GM12878 (cell line): ENCODE measurements around the gene FGF14. TPM values are rescaled to one million over a fixed set of nuclear protein-coding genes. Genes with fewer than 3 reads are reported as not detected.

Source experiments
- ATAC-seq: fragments of 200-7000 bp; cut with Tn5 transposase; 3 replicates; pipeline ENCODE4 v1.9.1; 2020; ENCODE audit warnings: mild to moderate bottlenecking, moderate library complexity
- BruUV-seq: library from RNA; stranded (reverse); fragments of 400-500 nt; replicated peaks from 2 replicates; lab custom pipeline; 2021; lab: Mats Ljungman, UMichigan
- CTCF ChIA-PET: fragments of 300-600 bp; sonication (Branson Sonifier 250); formaldehyde crosslinking; extraction: SDS; loops from one replicate; lab custom pipeline; 2021; ENCODE audit warnings: inconsistent platforms; lab: Yijun Ruan, JAX
- POLR2A ChIA-PET: fragments of 350-600 bp; formaldehyde crosslinking; extraction: SDS; loops from one replicate; lab custom pipeline; 2021; ENCODE audit warnings: inconsistent platforms; lab: Charles Lee
- RAD21 ChIA-PET: fragments of 300-600 bp; sonication (Branson Sonifier 250); formaldehyde crosslinking; loops from one replicate; lab custom pipeline; 2023; ENCODE audit warnings: antibody characterized with exemption; ENCODE audit not compliant: unreplicated experiment; lab: Charles Lee
- SMC1A ChIA-PET: fragments of 300-600 bp; sonication (Branson Sonifier 250); formaldehyde crosslinking; loops from one replicate; lab custom pipeline; 2023; ENCODE audit not compliant: unreplicated experiment, uncharacterized antibody; lab: Charles Lee
- DNase-seq: peaks from one replicate; pipeline ENCODE4 v3.0.0-alpha.2; 2011; ENCODE audit warnings: low read depth, low spot score
- FAIRE-seq: peaks from 3 replicates; lab custom pipeline; 2011; peaks lifted over from hg19 to GRCh38; lab: Jason Lieb, UNC
- H2AFZ ChIP-seq: 2 replicates; pipeline ENCODE4 v1.6.0; 2011; ENCODE audit warnings: low read depth, low read length, control low read depth; ENCODE audit not compliant: control insufficient read depth
- H3K27ac ChIP-seq: 2 replicates; pipeline ENCODE4 v1.5.1; 2011; ENCODE audit warnings: control low read depth; ENCODE audit not compliant: control insufficient read depth, insufficient read depth
- H3K27me3 ChIP-seq, 2 experiments: replicated peaks in 1 of 2; 2 replicates each; pipeline versions ENCODE4 v1.6.0 to v1.6.1; 2011; ENCODE audit warnings: low read length in 1 of 2; ENCODE audit not compliant: control insufficient read depth in 2 of 2, insufficient read depth in 2 of 2
- H3K36me3 ChIP-seq, 2 experiments: 2 replicates each; pipeline ENCODE4 v1.5.1; 2011; ENCODE audit warnings: low read length in 1 of 2; ENCODE audit not compliant: control insufficient read depth in 2 of 2, insufficient read depth in 2 of 2
- H3K4me1 ChIP-seq: 2 replicates; pipeline ENCODE4 v1.6.1; 2011; ENCODE audit warnings: mild to moderate bottlenecking, low read length, moderate library complexity, mixed read lengths; ENCODE audit not compliant: control insufficient read depth, insufficient read depth
- H3K4me2 ChIP-seq: 2 replicates; pipeline ENCODE4 v1.6.0; 2011; ENCODE audit warnings: control low read depth; ENCODE audit not compliant: control insufficient read depth, insufficient read depth
- H3K4me3 ChIP-seq: fragments of 200-600 bp; sonication (generic); 2 replicates; pipeline ENCODE4 v1.5.1; 2016
- H3K79me2 ChIP-seq: 2 replicates; pipeline ENCODE4 v1.6.0; 2011; ENCODE audit warnings: low read length; ENCODE audit not compliant: control insufficient read depth, insufficient read depth
- H3K9ac ChIP-seq: 2 replicates; pipeline ENCODE4 v1.8.0; 2011; ENCODE audit warnings: low read length, control low read depth, mixed read lengths; ENCODE audit not compliant: control insufficient read depth, insufficient read depth
- H3K9me3 ChIP-seq: replicated peaks from 3 replicates; pipeline ENCODE4 v1.5.1; 2011; ENCODE audit warnings: mild to moderate bottlenecking, low read length; ENCODE audit not compliant: control insufficient read depth, insufficient read depth
- H4K20me1 ChIP-seq: 2 replicates; pipeline ENCODE4 v1.6.0; 2011; ENCODE audit not compliant: control insufficient read depth, insufficient read depth
- BACH1 ChIP-seq: fragments of 450-650 bp; IDR thresholded peaks from 2 replicates; pipeline ENCODE4 v1.6.1; 2017; ENCODE audit warnings: mild to moderate bottlenecking, borderline replicate concordance
- CEBPB ChIP-seq, 2 experiments: fragments of 150-350 bp in 1 of 2; IDR thresholded peaks; 2 replicates each; pipeline ENCODE4 v1.6.1; 2012 to 2014; ENCODE audit warnings: low read depth in 2 of 2, low read length in 2 of 2, borderline replicate concordance in 1 of 2, inconsistent platforms in 1 of 2
- CEBPZ ChIP-seq: fragments of 150-350 bp; IDR thresholded peaks from 2 replicates; pipeline ENCODE4 v1.6.1; 2016; ENCODE audit warnings: low read depth, low read length
- CREM ChIP-seq: IDR thresholded peaks from 2 replicates; pipeline ENCODE4 v1.6.1; 2014; ENCODE audit warnings: antibody characterized with exemption, low read depth
- E4F1 ChIP-seq: fragments of 450-650 bp; IDR thresholded peaks from 2 replicates; pipeline ENCODE4 v1.6.1; 2018; ENCODE audit warnings: borderline replicate concordance, mild to moderate bottlenecking; ENCODE audit not compliant: partially characterized antibody
- FOXK2 ChIP-seq: fragments of 450-650 bp; IDR thresholded peaks from 2 replicates; pipeline ENCODE4 v1.6.1; 2017; ENCODE audit warnings: mild to moderate bottlenecking, moderate library complexity
- HDGF ChIP-seq: fragments of 450-650 bp; IDR thresholded peaks from 2 replicates; pipeline ENCODE4 v1.6.1; 2016; ENCODE audit warnings: antibody characterized with exemption
- POLR2A ChIP-seq: IDR thresholded peaks from 2 replicates; pipeline ENCODE4 v1.6.1; 2011; ENCODE audit warnings: low read depth, mild to moderate bottlenecking, low read length
- SP1 ChIP-seq: IDR thresholded peaks from one replicate; pipeline ENCODE4 v1.6.1; 2011; ENCODE audit warnings: low read depth, low read length
- TCF7 ChIP-seq: IDR thresholded peaks from 2 replicates; pipeline ENCODE4 v1.6.1; 2014; ENCODE audit warnings: antibody characterized with exemption, borderline replicate concordance
- ZNF24 ChIP-seq: fragments of 450-650 bp; IDR thresholded peaks from 2 replicates; pipeline ENCODE4 v1.6.1; 2017; ENCODE audit warnings: antibody characterized with exemption, mild to moderate bottlenecking
- WGBS: methylation state at CpG from one replicate; pipeline ENCODE4 v1.1.6; 2016; ENCODE audit warnings: low lambda C conversion rate; ENCODE audit not compliant: insufficient replicate concordance, insufficient coverage; ENCODE audit errors: missing lambda C conversion rate; 5-methylcytosine and 5-hydroxymethylcytosine counted together
- in situ Hi-C: fragments of 300-500 bp; cut with MboI; formaldehyde crosslinking; loops from 9 replicates; pipeline ENCODE4 v1.14.3; 2018; ENCODE audit warnings: mixed read lengths
- intact Hi-C: fragments of 100-400 bp; cut with micrococcal nuclease; formaldehyde crosslinking; loops from one replicate; pipeline ENCODE4 v1.14.2; 2022; ENCODE audit not compliant: unreplicated experiment
- polyA plus RNA-seq, 11 experiments: library from polyadenylated mRNA; depleted of rRNA in 4 of 11; unstranded in 6 of 11; stranded (reverse) in 5 of 11; fragments of >200 nt; fragmentation: Nextera tagmentation in 4 of 11; fragmentation: Illumina TruSeq in 1 of 11; extraction: Ambion mirVana in 4 of 11; extraction: Trizol in 1 of 11; gene quantifications; 1 replicate in 1 of 11; 2 replicates in 10 of 11; pipeline versions ENCODE4 v1.2.1 to v1.2.3, GENCODE V29; 2011 to 2016; ENCODE audit warnings: inconsistent platforms in 2 of 11, missing spikeins in 2 of 11, low read depth in 1 of 11
- total RNA-seq, 4 experiments: library from RNA; depleted of rRNA in 3 of 4; stranded (reverse); fragments of >200 nt in 3 of 4; fragmentation: Illumina TruSeq in 1 of 4; extraction: Trizol in 1 of 4; gene quantifications; 2 replicates each; pipeline versions ENCODE4 v1.2.1 to v1.2.3, GENCODE V29; 2013 to 2021
- TF ChIP-seq, protein P1 (sequence below): IDR thresholded peaks from 2 replicates; pipeline ENCODE4 v1.6.1; 2011; ENCODE audit warnings: low read depth, low read length, improper control_type of control experiment, borderline replicate concordance
- TF ChIP-seq, protein P2 (sequence below): fragments of 150-350 bp; IDR thresholded peaks from 2 replicates; pipeline ENCODE4 v1.6.1; 2014; ENCODE audit warnings: mild to moderate bottlenecking, low read depth, low read length
- TF ChIP-seq, protein P3 (sequence below): fragments of 450-650 bp; IDR thresholded peaks from 2 replicates; pipeline ENCODE4 v1.6.1; 2016; ENCODE audit warnings: mild to moderate bottlenecking

FGF14 gene
- total and polyA plus RNA-seq, 10 of the 15 experiments (the other 5 are each of a cell fraction or from before 2014, with no cell fraction given) = under 0.01 to 0.44 (median 0.04) TPM

GRCh38 chr13:101876951-101877350, 524.9 kb downstream of the FGF14 start:
- Histone ChIP-seq H3K4me3 (no peak overlapping the region), H3K9ac (no peak overlapping the region), H4K20me1 (no peaks in the 10 kb centered on the region), H3K36me3 (no peaks in the 10 kb centered on the region), H3K4me1 (no peaks in the 10 kb centered on the region), H3K4me2 (no peak overlapping the region), H3K27ac (no peak overlapping the region), H3K27me3 (no peaks in the 10 kb centered on the region)
- 21% methylated on average over 6 of the region's 6 CpGs for WGBS
- ChIA-PET CTCF (no interaction called here), SMC1A (interaction anchor here (0.8 kb wide), 1 partner anchor 11 kb away, joined by 3 read pairs; no protein-coding TSS in a partner anchor), POLR2A (no interaction called here)
- in situ Hi-C loops = no loop called here
- no peak for ATAC-seq
- TF ChIP-seq SP1 (no peak), CEBPB (IDR thresholded peaks at IDR 0.05; ENCODE audit: borderline replicate concordance in 1 of 2, low read depth in 2 of 2, low read length in 2 of 2) (no peak), E4F1 (no peak), BACH1 (no peak), CEBPZ (no peak), TCF7 (no peak), HDGF (no peak), FOXK2 (no peak), CREM (no peak), POLR2A (no peak), ZNF24 (no peak)
- TF ChIP-seq, protein P1, sequence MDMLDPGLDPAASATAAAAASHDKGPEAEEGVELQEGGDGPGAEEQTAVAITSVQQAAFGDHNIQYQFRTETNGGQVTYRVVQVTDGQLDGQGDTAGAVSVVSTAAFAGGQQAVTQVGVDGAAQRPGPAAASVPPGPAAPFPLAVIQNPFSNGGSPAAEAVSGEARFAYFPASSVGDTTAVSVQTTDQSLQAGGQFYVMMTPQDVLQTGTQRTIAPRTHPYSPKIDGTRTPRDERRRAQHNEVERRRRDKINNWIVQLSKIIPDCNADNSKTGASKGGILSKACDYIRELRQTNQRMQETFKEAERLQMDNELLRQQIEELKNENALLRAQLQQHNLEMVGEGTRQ = no peak
- TF ChIP-seq, protein P2, sequence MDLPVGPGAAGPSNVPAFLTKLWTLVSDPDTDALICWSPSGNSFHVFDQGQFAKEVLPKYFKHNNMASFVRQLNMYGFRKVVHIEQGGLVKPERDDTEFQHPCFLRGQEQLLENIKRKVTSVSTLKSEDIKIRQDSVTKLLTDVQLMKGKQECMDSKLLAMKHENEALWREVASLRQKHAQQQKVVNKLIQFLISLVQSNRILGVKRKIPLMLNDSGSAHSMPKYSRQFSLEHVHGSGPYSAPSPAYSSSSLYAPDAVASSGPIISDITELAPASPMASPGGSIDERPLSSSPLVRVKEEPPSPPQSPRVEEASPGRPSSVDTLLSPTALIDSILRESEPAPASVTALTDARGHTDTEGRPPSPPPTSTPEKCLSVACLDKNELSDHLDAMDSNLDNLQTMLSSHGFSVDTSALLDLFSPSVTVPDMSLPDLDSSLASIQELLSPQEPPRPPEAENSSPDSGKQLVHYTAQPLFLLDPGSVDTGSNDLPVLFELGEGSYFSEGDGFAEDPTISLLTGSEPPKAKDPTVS = no peak
- TF ChIP-seq, protein P3, sequence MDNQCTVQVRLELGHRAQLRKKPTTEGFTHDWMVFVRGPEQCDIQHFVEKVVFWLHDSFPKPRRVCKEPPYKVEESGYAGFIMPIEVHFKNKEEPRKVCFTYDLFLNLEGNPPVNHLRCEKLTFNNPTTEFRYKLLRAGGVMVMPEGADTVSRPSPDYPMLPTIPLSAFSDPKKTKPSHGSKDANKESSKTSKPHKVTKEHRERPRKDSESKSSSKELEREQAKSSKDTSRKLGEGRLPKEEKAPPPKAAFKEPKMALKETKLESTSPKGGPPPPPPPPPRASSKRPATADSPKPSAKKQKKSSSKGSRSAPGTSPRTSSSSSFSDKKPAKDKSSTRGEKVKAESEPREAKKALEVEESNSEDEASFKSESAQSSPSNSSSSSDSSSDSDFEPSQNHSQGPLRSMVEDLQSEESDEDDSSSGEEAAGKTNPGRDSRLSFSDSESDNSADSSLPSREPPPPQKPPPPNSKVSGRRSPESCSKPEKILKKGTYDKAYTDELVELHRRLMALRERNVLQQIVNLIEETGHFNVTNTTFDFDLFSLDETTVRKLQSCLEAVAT = no peak
- TF ChIP-seq, all 136 proteins: peak for 0
- no peak for DNase-seq
- Histone ChIP-seq H3K79me2 (no peaks in the 10 kb centered on the region), H2AFZ (no peak overlapping the region), H3K9me3 (no peaks in the 10 kb centered on the region)
- BruUV-seq = no TSS peak
- RAD21 ChIA-PET = no interaction called here
- no peak for FAIRE-seq
- intact Hi-C loops = no loop called here
